ENCODE measurements around the gene MMGT1. TPM values are rescaled to one million over a fixed set of nuclear protein-coding genes. Genes with fewer than 3 reads are reported as not detected.
"Not testable (repeated sequence)": the region's sequence is repeated elsewhere in the genome, so short reads cannot be mapped to it uniquely, and the experiment has no call there.

Gene MMGT1
- total RNA-seq, 1 donor from 2014 or later, result 22.1 TPM

- DNase-seq (no peak), ATAC-seq (ENCODE audit: poor library complexity) (no peak)
- intact Hi-C loops (cut with DNase I), result no loop called here
Measured at GRCh38 chrX:135944486-135944885, 29.3 kb downstream of the MMGT1 start.

GRCh38 chrX:135931644-135932487 lies 41.9 kb downstream of the MMGT1 start:
- intact Hi-C loops (cut with DNase I), result no loop called here
- no peak for ATAC-seq (ENCODE audit: poor library complexity)
- no peak for DNase-seq

- DNase-seq (no peak), ATAC-seq (ENCODE audit: poor library complexity) (no peak)
- intact Hi-C loops (cut with DNase I), result no loop called here
Measured at GRCh38 chrX:135927897-135928296, 45.9 kb downstream of the MMGT1 start.

GRCh38 chrX:135923353-135923752 lies 50.4 kb downstream of the MMGT1 start:
- intact Hi-C loops (cut with DNase I), result no loop called here
- DNase-seq (no peak), ATAC-seq (ENCODE audit: poor library complexity) (no peak)

GRCh38 chrX:135920516-135920915 lies 53.3 kb downstream of the MMGT1 start:
- ATAC-seq (ENCODE audit: poor library complexity); intact Hi-C loops (cut with DNase I): not testable (repeated sequence)

GRCh38 chrX:135914404-135914803 lies 59.4 kb downstream of the MMGT1 start:
- DNase-seq (no peak), ATAC-seq (ENCODE audit: poor library complexity) (no peak)
- intact Hi-C loops (cut with DNase I), result no loop called here

More at GRCh38 chrX:135920516-135920915, 53.3 kb downstream of the MMGT1 start:
- not testable (repeated sequence) for DNase-seq

Other genes starting within 250 kb of the MMGT1 start
- gene CT45A3, start 205.8 kb downstream of the MMGT1 start, total RNA-seq, result not detected
- gene CT45A5, start 188.5 kb downstream of the MMGT1 start, total RNA-seq, result not detected
- not detected for gene CT45A6, start 171.2 kb downstream of the MMGT1 start, total RNA-seq
- gene CT45A2, start 154.0 kb downstream of the MMGT1 start, total RNA-seq, result not detected
- not detected for gene CT45A7, start 136.7 kb downstream of the MMGT1 start, total RNA-seq
- gene CT45A8, start 119.5 kb downstream of the MMGT1 start, total RNA-seq, result not detected
- not detected for gene CT45A9, start 102.2 kb downstream of the MMGT1 start, total RNA-seq
- not detected for gene CT45A10, start 80.5 kb downstream of the MMGT1 start, total RNA-seq
- not detected for gene SAGE1, start 80.3 kb downstream of the MMGT1 start, total RNA-seq
- gene SLC9A6, start 11.4 kb upstream of the MMGT1 start, total RNA-seq, result 16.1 TPM
- gene FHL1, start 173.5 kb upstream of the MMGT1 start, total RNA-seq, result 808 TPM

Measured in Right ventricle myocardium superior (tissue), 1 donor.